ENCODE results near the gene MMP17.

MMP17 gene

DNA sequence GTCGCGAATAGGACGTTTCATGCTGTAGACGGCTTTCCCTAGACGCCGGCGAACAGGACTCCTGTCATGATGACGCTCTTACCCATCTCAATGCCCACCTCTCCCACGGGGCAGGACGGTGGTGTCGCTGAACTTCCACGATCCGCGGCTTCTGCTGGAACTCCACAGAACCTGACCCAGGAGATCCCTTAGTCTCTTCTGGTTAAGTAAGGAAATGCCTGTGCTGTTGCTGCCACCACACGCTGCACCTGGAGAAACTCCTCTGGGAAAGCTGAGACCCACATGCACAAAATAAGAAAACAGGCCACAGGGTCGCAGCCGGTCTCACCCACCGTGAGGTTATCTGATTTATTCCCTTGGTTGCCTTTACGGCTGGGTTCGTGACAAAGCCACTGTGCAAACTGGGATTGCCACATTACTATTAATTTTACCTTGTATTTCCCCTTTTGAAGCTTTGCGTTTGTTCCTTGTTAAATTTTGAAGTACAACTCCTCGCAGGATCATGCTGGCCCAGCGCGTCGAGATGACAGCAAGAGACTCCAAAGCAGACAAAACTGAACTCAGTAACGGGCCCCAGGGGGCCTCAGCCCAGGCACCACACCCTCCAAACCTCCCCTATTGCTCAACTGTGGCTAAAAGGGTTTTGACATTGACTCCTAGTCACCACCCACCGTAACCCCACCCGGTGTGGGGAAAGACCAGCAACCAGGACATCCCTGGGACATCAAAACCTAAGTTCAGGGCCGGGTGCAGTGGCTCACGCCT, 9.2 kb upstream of the MMP17 start:
- no peak overlapping the region for H3K27ac ChIP-seq (ENCODE audit: low read length)
- H3K9me3 ChIP-seq (ENCODE audit: control insufficient read depth in 1 of 2, low read length in 2 of 2): no peaks in the 10 kb centered on the region
- no peaks in the 10 kb centered on the region for H3K27me3 ChIP-seq (ENCODE audit: low read depth, low read length)
- H3K4me3 ChIP-seq (ENCODE audit: low read depth in 1 of 2, low read length in 2 of 2): no peak overlapping the region
- H3K36me3 ChIP-seq (ENCODE audit: control insufficient read depth in 1 of 2, insufficient read depth in 2 of 2, low read length in 2 of 2): no peaks in the 10 kb centered on the region
- no peaks in the 10 kb centered on the region for H3K4me1 ChIP-seq (ENCODE audit: control insufficient read depth in 1 of 2, insufficient read depth in 2 of 2, low read length in 2 of 2)

DNA sequence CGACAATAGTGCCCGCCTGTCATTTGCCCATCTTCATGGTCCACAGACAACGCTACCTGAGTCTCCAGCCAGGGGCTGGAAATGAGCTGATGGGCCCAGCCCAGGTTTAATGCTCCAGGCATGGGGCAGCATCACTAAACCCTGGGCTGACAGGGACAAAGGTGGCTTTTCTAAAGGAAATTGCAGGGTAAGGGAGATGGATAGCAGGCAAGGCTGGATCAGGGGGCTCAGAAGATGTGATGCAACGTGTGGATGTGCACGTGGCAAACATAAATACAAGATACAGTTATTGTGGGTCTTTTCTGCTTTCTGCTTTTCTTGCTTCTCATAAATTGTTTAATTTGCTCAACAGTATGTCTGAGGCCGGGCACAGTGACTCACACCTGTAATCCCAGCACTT, 3.7 kb upstream of the MMP17 start:
- H3K27ac ChIP-seq (ENCODE audit: low read length): no peak overlapping the region
- H3K9me3 ChIP-seq (ENCODE audit: control insufficient read depth in 1 of 2, low read length in 2 of 2): no peaks in the 10 kb centered on the region
- no peaks in the 10 kb centered on the region for H3K36me3 ChIP-seq (ENCODE audit: control insufficient read depth in 1 of 2, insufficient read depth in 2 of 2, low read length in 2 of 2)
- H3K27me3 ChIP-seq (ENCODE audit: low read depth, low read length): peaks cover 6% of the 10 kb centered on the region
- peaks cover 0 to 12% of the 10 kb centered on the region in 2 donors for H3K4me1 ChIP-seq (ENCODE audit: control insufficient read depth in 1 of 2, insufficient read depth in 2 of 2, low read length in 2 of 2)
- H3K4me3 ChIP-seq (ENCODE audit: low read depth in 1 of 2, low read length in 2 of 2): no peak overlapping the region

DNA sequence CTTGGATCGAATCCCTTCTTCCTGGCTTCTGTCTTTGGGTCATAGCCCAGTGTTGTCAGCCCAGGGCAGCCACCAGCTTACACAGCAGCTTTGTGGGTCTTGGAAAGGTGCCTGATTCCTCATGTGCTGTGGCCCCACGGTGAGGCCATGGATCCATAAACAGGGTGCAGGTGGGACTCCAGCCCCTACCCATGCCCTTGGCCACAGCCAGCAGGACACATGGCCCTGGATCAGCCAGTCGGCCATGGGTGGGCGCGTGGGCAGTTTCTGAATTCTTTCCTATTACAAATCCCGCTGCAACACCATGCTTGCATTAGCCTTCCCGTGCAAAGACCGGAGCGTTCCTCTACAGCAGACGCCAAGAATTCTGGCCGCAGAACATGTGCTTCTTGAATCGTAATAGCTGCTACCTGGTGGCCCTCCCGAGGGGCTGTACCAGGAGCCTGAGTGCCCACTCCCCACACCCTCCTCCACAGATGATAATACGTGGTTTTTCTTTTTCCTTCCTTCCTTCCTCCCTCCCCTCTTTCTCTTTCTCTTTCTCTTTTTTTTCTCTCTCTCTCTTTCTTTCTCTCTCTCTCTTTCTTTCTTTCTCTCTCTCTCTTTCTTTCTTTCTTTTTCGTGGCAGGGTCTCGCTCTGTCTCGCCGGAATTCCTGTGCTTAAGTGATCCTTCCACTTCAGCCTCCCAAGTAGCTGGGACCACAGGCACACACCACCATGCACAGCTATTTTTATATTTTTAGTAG, 2.9 kb upstream of the MMP17 start:
- peaks cover 12% of the 10 kb centered on the region for H3K27me3 ChIP-seq (ENCODE audit: low read depth, low read length)
- no peak overlapping the region for H3K27ac ChIP-seq (ENCODE audit: low read length)
- H3K36me3 ChIP-seq (ENCODE audit: control insufficient read depth in 1 of 2, insufficient read depth in 2 of 2, low read length in 2 of 2): no peaks in the 10 kb centered on the region
- no peaks in the 10 kb centered on the region for H3K9me3 ChIP-seq (ENCODE audit: control insufficient read depth in 1 of 2, low read length in 2 of 2)
- H3K4me3 ChIP-seq (ENCODE audit: low read depth in 1 of 2, low read length in 2 of 2): no peak overlapping the region
- peaks cover 0 to 21% of the 10 kb centered on the region in 2 donors for H3K4me1 ChIP-seq (ENCODE audit: control insufficient read depth in 1 of 2, insufficient read depth in 2 of 2, low read length in 2 of 2)

DNA sequence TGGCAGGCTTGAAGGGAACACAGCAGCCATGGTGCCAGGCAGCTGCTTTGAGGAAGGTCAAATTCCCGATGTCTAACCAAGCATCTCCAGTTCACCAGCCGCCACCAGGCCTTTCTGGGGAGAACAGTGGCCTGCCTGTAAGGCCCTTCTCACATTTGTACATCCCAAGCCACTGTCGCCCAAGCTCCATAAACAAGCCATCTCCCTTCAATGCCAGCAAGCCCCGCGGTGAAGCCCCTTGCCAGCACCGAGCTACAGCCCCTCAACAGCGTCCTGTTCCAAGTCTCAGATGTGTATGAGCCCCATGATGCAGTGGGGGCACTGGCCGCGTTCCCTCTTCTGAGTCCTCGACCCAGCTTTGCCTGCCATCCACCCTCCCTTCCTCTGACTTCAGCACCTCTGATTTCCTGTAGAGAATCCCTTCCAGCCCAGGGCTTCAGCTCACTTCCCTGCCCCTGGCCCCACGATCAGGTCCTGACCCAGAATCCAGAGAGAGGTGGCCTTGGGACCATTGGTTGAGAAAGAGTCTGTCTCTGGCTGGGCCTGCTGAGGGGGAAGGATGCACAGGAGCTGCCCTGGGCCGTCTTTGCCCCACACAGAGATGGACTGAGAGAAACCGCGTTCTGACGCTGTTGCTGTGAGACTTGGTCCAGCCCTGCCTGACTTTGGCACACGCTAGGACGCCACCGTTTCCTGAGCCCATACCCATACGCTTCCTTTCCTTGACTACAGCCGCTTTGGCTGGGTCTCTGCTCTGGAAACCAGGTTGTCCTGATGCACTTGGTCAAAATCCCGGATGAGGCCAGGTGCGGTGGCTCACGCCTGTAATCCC, 1.9 kb upstream of the MMP17 start:
- peaks cover 0 to 30% of the 10 kb centered on the region in 2 donors for H3K4me1 ChIP-seq (ENCODE audit: control insufficient read depth in 1 of 2, insufficient read depth in 2 of 2, low read length in 2 of 2)
- H3K36me3 ChIP-seq (ENCODE audit: control insufficient read depth in 1 of 2, insufficient read depth in 2 of 2, low read length in 2 of 2): no peaks in the 10 kb centered on the region
- H3K9me3 ChIP-seq (ENCODE audit: control insufficient read depth in 1 of 2, low read length in 2 of 2): no peaks in the 10 kb centered on the region
- no peak overlapping the region for H3K27ac ChIP-seq (ENCODE audit: low read length)
- peaks cover 12% of the 10 kb centered on the region for H3K27me3 ChIP-seq (ENCODE audit: low read depth, low read length)
- no peak overlapping the region for H3K4me3 ChIP-seq (ENCODE audit: low read depth in 1 of 2, low read length in 2 of 2)

DNA sequence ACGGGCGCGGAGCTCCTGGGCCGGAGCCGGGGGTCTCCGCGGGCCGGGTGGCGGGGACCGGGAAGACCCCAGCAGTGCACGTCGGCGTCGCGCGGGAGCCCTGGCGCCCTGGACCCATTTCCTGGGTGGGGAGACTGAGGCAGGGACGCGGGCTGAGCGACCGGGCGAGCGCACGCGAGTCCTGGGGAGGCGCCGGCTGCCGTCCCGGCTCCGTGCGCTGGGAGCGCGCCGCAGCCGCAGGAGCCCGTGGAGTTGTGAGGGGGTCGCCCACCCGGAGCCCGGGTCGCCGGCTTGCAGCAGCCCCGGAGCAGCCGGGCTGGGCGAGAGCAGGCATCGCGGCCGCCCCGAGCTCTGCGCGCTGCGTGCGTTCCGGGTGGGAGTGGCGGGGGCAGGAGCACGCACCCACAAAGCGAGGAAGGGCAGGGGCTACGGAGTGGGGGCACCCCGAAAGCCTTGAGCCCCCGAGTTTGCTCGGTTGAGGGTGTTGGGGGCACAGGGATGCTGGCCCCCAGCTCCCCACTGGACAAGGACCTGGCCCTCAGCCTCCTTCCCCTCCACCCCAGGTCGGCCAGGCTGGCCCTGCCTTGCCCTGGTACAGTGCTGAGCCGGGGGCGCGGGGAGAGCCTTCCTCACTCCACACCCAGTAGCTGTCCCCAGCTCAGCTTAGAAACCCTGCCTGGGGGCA, 620 bp downstream of the MMP17 start:
- Histone ChIP-seq H3K4me3 (ENCODE audit: low read depth in 1 of 2, low read length in 2 of 2) (peak overlapping the region; percentile 44 to 75), H3K27me3 (ENCODE audit: low read depth, low read length) (peaks cover 20% of the 10 kb centered on the region), H3K9me3 (ENCODE audit: control insufficient read depth in 1 of 2, low read length in 2 of 2) (no peaks in the 10 kb centered on the region), H3K4me1 (ENCODE audit: control insufficient read depth in 1 of 2, insufficient read depth in 2 of 2, low read length in 2 of 2) (peaks cover 0 to 44% of the 10 kb centered on the region in 2 donors), H3K27ac (ENCODE audit: low read length) (no peak overlapping the region), H3K36me3 (ENCODE audit: control insufficient read depth in 1 of 2, insufficient read depth in 2 of 2, low read length in 2 of 2) (no peaks in the 10 kb centered on the region)

DNA sequence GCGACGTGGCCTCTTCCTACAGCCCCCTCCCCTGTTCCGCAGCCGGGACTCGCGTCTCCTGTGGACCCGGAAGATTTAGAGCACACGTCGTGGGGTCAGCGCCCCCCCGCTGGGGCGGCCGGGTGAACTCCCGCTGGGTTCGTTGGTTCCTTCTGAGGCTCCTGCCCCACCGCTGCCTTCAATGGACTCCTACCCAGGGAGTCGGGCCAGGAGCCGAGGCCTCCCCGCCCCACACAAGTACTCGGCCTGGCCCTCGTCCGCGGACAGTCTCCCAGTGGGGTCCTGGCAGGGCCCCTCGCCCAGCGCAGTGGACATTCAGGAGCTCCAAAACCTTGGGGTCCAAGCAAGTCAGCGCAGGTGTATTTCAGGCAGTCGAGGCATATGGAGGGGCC, 1.2 kb downstream of the MMP17 start:
- peaks cover 0 to 44% of the 10 kb centered on the region in 2 donors for H3K4me1 ChIP-seq (ENCODE audit: control insufficient read depth in 1 of 2, insufficient read depth in 2 of 2, low read length in 2 of 2)
- peak overlapping the region; percentile 44 to 75 for H3K4me3 ChIP-seq (ENCODE audit: low read depth in 1 of 2, low read length in 2 of 2)
- peaks cover 20% of the 10 kb centered on the region for H3K27me3 ChIP-seq (ENCODE audit: low read depth, low read length)

DNA sequence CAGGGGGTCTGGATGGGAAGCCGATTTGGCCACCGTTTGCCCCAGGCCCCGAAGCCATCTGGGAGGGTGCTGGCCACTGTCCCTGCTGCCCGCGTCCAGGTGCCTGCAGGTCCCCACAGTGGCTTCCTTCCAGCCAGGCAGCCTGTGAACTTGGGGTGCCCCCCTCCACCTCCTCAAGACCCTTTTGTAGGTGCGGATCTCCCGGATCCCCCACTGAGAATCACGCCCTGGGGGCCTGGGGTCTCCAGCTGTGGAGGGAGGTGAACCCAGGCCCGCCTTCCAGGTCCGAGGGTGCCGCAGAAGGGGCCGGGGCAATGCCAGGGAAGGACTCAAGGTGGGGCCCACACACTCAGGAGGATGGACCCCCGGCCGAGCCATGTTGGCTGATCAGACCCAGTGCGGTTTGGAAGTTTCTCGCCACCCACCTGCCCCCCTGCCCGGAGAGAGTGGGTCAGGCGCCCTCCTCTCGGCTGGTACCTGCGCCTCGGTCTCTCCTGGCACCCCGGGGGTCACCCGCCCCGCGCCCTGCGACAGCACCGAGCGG, 1.7 kb downstream of the MMP17 start:
- no peak overlapping the region for H3K27ac ChIP-seq (ENCODE audit: low read length)

More for the DNA sequence above, 1.2 kb downstream of the MMP17 start:
- Histone ChIP-seq H3K9me3 (ENCODE audit: control insufficient read depth in 1 of 2, low read length in 2 of 2) (no peaks in the 10 kb centered on the region), H3K36me3 (ENCODE audit: control insufficient read depth in 1 of 2, insufficient read depth in 2 of 2, low read length in 2 of 2) (no peaks in the 10 kb centered on the region), H3K27ac (ENCODE audit: low read length) (no peak overlapping the region)

DNA sequence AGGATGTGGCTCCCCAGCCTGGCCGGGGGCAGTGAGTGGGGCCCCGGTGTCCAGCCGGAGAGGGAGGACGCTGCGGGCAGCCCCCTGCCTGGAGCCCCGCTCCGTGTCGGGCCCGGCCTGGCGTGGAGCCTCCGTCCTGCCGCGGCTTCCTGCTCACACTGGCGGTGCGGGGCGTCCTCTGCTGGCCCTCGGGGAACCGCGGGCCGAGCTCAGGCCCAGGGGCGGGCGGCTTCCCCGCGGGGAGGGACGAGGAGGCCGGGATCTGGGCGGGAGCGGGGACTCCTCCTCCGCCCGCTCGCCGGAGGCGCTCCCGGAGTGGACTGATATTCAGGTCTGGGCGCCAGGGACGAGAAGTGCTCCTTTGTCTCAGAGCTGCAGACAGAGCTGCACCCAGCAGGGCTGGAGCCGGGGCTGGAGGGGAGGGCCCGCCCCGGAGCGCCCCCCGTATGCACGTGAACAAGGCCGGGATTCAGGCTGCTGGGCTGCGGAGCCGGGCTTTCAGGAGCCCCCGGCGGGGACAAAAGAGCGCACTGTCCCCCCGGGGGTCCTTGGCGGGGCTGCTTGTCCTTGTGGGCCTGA, 2.2 kb downstream of the MMP17 start:
- no peak overlapping the region for H3K27ac ChIP-seq (ENCODE audit: low read length)
- H3K4me3 ChIP-seq (ENCODE audit: low read depth in 1 of 2, low read length in 2 of 2): peak overlapping the region; percentile 44 to 75
- peaks cover 20% of the 10 kb centered on the region for H3K27me3 ChIP-seq (ENCODE audit: low read depth, low read length)
- no peaks in the 10 kb centered on the region for H3K9me3 ChIP-seq (ENCODE audit: control insufficient read depth in 1 of 2, low read length in 2 of 2)
- H3K36me3 ChIP-seq (ENCODE audit: control insufficient read depth in 1 of 2, insufficient read depth in 2 of 2, low read length in 2 of 2): no peaks in the 10 kb centered on the region
- H3K4me1 ChIP-seq (ENCODE audit: control insufficient read depth in 1 of 2, insufficient read depth in 2 of 2, low read length in 2 of 2): peaks cover 0 to 44% of the 10 kb centered on the region in 2 donors

More for the DNA sequence above, 1.7 kb downstream of the MMP17 start:
- Histone ChIP-seq H3K4me1 (ENCODE audit: control insufficient read depth in 1 of 2, insufficient read depth in 2 of 2, low read length in 2 of 2) (peaks cover 0 to 44% of the 10 kb centered on the region in 2 donors), H3K27me3 (ENCODE audit: low read depth, low read length) (peaks cover 20% of the 10 kb centered on the region), H3K9me3 (ENCODE audit: control insufficient read depth in 1 of 2, low read length in 2 of 2) (no peaks in the 10 kb centered on the region), H3K4me3 (ENCODE audit: low read depth in 1 of 2, low read length in 2 of 2) (peak overlapping the region; percentile 44 to 75), H3K36me3 (ENCODE audit: control insufficient read depth in 1 of 2, insufficient read depth in 2 of 2, low read length in 2 of 2) (no peaks in the 10 kb centered on the region)

DNA sequence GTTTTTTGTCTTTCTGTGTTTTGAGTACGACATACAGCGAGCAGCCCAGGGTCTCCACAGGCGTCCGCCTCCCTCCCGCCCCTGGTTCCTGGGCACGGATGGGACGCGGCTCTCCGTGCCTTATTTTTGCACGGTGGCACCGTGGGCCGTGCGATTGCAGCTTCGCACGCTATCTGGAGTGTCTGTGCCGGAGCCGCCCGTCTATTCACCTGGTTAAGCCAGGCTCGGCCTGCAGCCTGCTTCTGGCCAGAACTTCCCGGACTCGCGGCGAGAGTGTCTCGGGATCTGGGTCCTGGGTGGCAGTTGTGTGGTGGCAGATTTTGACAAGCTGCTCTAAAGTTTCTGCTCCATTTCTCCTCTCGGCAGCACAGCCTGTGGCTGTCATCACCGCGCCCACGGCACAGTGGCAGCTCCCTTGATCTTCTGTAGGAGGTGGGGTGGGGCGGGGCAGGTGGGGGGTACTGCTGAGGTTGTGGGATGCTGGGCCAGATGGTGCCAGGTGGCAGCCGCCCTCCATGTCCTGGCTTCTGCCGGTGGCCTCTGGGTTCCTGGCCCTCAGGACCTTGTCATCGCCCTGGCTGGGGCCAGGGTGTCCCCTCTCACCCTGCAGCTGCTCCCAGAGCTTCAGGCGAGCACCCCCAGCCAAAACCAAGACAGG, 2.9 kb downstream of the MMP17 start:
- H3K4me1 ChIP-seq (ENCODE audit: control insufficient read depth in 1 of 2, insufficient read depth in 2 of 2, low read length in 2 of 2): peaks cover 0 to 44% of the 10 kb centered on the region in 2 donors
- H3K36me3 ChIP-seq (ENCODE audit: control insufficient read depth in 1 of 2, insufficient read depth in 2 of 2, low read length in 2 of 2): no peaks in the 10 kb centered on the region
- no peaks in the 10 kb centered on the region for H3K9me3 ChIP-seq (ENCODE audit: control insufficient read depth in 1 of 2, low read length in 2 of 2)
- H3K27ac ChIP-seq (ENCODE audit: low read length): no peak overlapping the region
- peak overlapping the region; percentile 44 to 75 for H3K4me3 ChIP-seq (ENCODE audit: low read depth in 1 of 2, low read length in 2 of 2)
- peaks cover 20% of the 10 kb centered on the region for H3K27me3 ChIP-seq (ENCODE audit: low read depth, low read length)

DNA sequence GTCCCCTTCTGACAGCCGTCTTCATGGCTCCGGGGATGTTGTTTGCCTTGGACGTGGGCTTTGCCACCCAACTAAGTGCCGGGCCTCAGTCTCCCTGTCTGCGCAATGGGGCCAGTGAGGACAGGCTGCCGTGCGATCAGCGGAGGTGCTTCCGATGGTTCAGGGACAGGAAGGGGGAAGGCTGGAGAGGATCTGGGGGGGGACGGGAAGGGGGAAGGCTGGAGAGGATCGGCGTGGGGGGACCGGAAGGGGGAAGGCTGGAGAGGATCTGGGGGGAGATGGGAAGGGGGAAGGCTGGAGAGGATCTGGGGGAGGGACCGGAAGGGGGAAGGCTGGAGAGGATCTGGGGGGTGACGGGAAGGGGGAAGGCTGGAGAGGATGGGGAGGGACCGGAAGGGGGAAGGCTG, 3.4 kb downstream of the MMP17 start:
- H3K9me3 ChIP-seq (ENCODE audit: control insufficient read depth in 1 of 2, low read length in 2 of 2): no peaks in the 10 kb centered on the region
- no peaks in the 10 kb centered on the region for H3K36me3 ChIP-seq (ENCODE audit: control insufficient read depth in 1 of 2, insufficient read depth in 2 of 2, low read length in 2 of 2)
- H3K27me3 ChIP-seq (ENCODE audit: low read depth, low read length): peaks cover 20% of the 10 kb centered on the region
- H3K4me1 ChIP-seq (ENCODE audit: control insufficient read depth in 1 of 2, insufficient read depth in 2 of 2, low read length in 2 of 2): peaks cover 0 to 44% of the 10 kb centered on the region in 2 donors
- H3K27ac ChIP-seq (ENCODE audit: low read length): no peak overlapping the region
- peak overlapping the region; percentile 30 to 75 for H3K4me3 ChIP-seq (ENCODE audit: low read depth in 1 of 2, low read length in 2 of 2)

Data from muscle layer of duodenum (tissue), 2 donors.